ENCODE data around the gene CCDC27.

The CCDC27 gene

DNA sequence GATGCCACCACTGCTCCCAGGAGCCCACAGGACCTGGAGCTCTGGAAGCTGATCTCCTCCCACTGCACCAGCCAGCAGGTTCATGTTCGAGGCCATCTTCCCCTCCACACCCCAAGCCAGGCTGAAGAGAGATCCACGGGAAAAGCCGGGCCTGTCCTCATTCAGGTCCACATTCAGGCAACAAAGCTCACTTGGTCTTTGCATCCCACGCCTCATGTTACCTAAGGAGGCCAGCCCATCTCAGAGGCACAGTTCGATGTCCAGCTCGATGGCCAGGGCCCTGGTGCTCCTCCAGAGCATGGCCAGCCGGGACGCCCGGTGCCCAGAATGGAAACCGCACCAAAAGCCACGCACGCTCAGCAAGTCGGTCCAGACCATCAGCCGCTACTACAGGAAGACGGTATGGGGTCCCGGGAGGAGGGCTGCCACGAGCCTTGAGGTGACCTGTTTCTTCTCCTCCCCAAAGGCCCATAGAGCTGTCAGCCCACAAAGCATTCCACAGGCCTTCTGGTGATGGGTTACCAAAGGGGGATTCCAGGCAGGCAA lies at the start of gene CCDC27:
Gene CCDC27 (plus strand): TSS at position 51 of the 546 bp plus-strand sequence. CDS start 32 bp downstream, at position 83.
- H3K27ac ChIP-seq (ENCODE audit: low read length): no peak within 1 kb of the TSS
- no peaks in the 10 kb centered on the region for H3K27me3 ChIP-seq (ENCODE audit: low read depth, low read length)
- no peaks in the 10 kb centered on the region for H3K36me3 ChIP-seq (ENCODE audit: control insufficient read depth in 1 of 2, insufficient read depth in 2 of 2, low read length in 2 of 2)
- no peaks in the 10 kb centered on the region for H3K9me3 ChIP-seq (ENCODE audit: control insufficient read depth in 1 of 2, low read length in 2 of 2)
- no peak within 1 kb of the TSS for H3K4me3 ChIP-seq (ENCODE audit: low read depth in 1 of 2, low read length in 2 of 2)
- peaks cover 3 to 5% of the 10 kb centered on the region in 2 donors for H3K4me1 ChIP-seq (ENCODE audit: control insufficient read depth in 1 of 2, insufficient read depth in 2 of 2, low read length in 2 of 2)

GRCh38 chr1:3702528-3702927 lies 49.7 kb upstream of the CCDC27 start:
- H3K4me3 ChIP-seq (ENCODE audit: low read depth in 1 of 2, low read length in 2 of 2): no peak overlapping the region
- no peaks in the 10 kb centered on the region for H3K36me3 ChIP-seq (ENCODE audit: control insufficient read depth in 1 of 2, insufficient read depth in 2 of 2, low read length in 2 of 2)
- no peaks in the 10 kb centered on the region for H3K4me1 ChIP-seq (ENCODE audit: control insufficient read depth in 1 of 2, insufficient read depth in 2 of 2, low read length in 2 of 2)
- no peak overlapping the region for H3K27ac ChIP-seq (ENCODE audit: low read length)
- no peaks in the 10 kb centered on the region for H3K27me3 ChIP-seq (ENCODE audit: low read depth, low read length)
- H3K9me3 ChIP-seq (ENCODE audit: control insufficient read depth in 1 of 2, low read length in 2 of 2): no peaks in the 10 kb centered on the region

GRCh38 chr1:3702990-3703728 lies 49.1 kb upstream of the CCDC27 start:
- no peaks in the 10 kb centered on the region for H3K4me1 ChIP-seq (ENCODE audit: control insufficient read depth in 1 of 2, insufficient read depth in 2 of 2, low read length in 2 of 2)
- peaks cover 4% of the 10 kb centered on the region for H3K27me3 ChIP-seq (ENCODE audit: low read depth, low read length)
- H3K9me3 ChIP-seq (ENCODE audit: control insufficient read depth in 1 of 2, low read length in 2 of 2): no peaks in the 10 kb centered on the region
- H3K36me3 ChIP-seq (ENCODE audit: control insufficient read depth in 1 of 2, insufficient read depth in 2 of 2, low read length in 2 of 2): no peaks in the 10 kb centered on the region
- H3K4me3 ChIP-seq (ENCODE audit: low read depth in 1 of 2, low read length in 2 of 2): no peak overlapping the region
- H3K27ac ChIP-seq (ENCODE audit: low read length): no peak overlapping the region

- no peaks in the 10 kb centered on the region for H3K9me3 ChIP-seq (ENCODE audit: control insufficient read depth in 1 of 2, low read length in 2 of 2)
- H3K4me1 ChIP-seq (ENCODE audit: control insufficient read depth in 1 of 2, insufficient read depth in 2 of 2, low read length in 2 of 2): no peaks in the 10 kb centered on the region
- peaks cover 4% of the 10 kb centered on the region for H3K27me3 ChIP-seq (ENCODE audit: low read depth, low read length)
- no peak overlapping the region for H3K4me3 ChIP-seq (ENCODE audit: low read depth in 1 of 2, low read length in 2 of 2)
- H3K36me3 ChIP-seq (ENCODE audit: control insufficient read depth in 1 of 2, insufficient read depth in 2 of 2, low read length in 2 of 2): no peaks in the 10 kb centered on the region
- H3K27ac ChIP-seq (ENCODE audit: low read length): no peak overlapping the region
Observed at GRCh38 chr1:3703786-3704371, 48.4 kb upstream of the CCDC27 start.

GRCh38 chr1:3705341-3705950 lies 46.8 kb upstream of the CCDC27 start:
- H3K9me3 ChIP-seq (ENCODE audit: control insufficient read depth in 1 of 2, low read length in 2 of 2): no peaks in the 10 kb centered on the region
- no peaks in the 10 kb centered on the region for H3K36me3 ChIP-seq (ENCODE audit: control insufficient read depth in 1 of 2, insufficient read depth in 2 of 2, low read length in 2 of 2)
- H3K4me1 ChIP-seq (ENCODE audit: control insufficient read depth in 1 of 2, insufficient read depth in 2 of 2, low read length in 2 of 2): no peaks in the 10 kb centered on the region
- H3K27ac ChIP-seq (ENCODE audit: low read length): no peak overlapping the region
- no peak overlapping the region for H3K4me3 ChIP-seq (ENCODE audit: low read depth in 1 of 2, low read length in 2 of 2)
- H3K27me3 ChIP-seq (ENCODE audit: low read depth, low read length): peaks cover 7% of the 10 kb centered on the region

- no peaks in the 10 kb centered on the region for H3K9me3 ChIP-seq (ENCODE audit: control insufficient read depth in 1 of 2, low read length in 2 of 2)
- H3K27me3 ChIP-seq (ENCODE audit: low read depth, low read length): peaks cover 7% of the 10 kb centered on the region
- no peak overlapping the region for H3K4me3 ChIP-seq (ENCODE audit: low read depth in 1 of 2, low read length in 2 of 2)
- H3K4me1 ChIP-seq (ENCODE audit: control insufficient read depth in 1 of 2, insufficient read depth in 2 of 2, low read length in 2 of 2): no peaks in the 10 kb centered on the region
- no peaks in the 10 kb centered on the region for H3K36me3 ChIP-seq (ENCODE audit: control insufficient read depth in 1 of 2, insufficient read depth in 2 of 2, low read length in 2 of 2)
- no peak overlapping the region for H3K27ac ChIP-seq (ENCODE audit: low read length)
Observed at GRCh38 chr1:3706651-3707297, 45.5 kb upstream of the CCDC27 start.

DNA sequence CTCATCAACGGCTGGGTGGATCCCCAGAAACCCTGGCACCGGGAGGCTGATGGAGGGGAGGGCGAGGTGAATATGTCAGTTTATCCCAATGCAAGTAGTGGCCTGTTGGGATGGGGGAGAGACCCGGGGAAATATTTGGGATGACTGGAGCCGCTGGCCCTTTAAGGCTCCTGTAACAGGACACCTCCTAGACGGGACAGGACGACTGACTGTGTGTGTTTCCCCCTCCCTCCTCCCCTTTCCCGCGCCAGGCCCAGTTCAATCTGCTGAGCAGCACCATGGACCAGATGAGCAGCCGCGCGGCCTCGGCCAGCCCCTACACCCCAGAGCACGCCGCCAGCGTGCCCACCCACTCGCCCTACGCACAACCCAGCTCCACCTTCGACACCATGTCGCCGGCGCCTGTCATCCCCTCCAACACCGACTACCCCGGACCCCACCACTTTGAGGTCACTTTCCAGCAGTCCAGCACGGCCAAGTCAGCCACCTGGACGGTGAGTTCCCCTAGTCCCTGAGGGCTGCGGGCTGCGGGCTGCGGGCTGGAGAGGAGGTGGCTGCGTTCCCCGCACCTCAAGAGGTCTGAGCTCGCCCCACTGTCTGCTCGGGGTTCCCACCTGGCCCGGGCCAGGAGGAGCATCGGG lies 44.8 kb upstream of the CCDC27 start:
- Histone ChIP-seq H3K36me3 (ENCODE audit: control insufficient read depth in 1 of 2, insufficient read depth in 2 of 2, low read length in 2 of 2) (no peaks in the 10 kb centered on the region), H3K27me3 (ENCODE audit: low read depth, low read length) (peaks cover 7% of the 10 kb centered on the region), H3K27ac (ENCODE audit: low read length) (no peak overlapping the region), H3K4me1 (ENCODE audit: control insufficient read depth in 1 of 2, insufficient read depth in 2 of 2, low read length in 2 of 2) (no peaks in the 10 kb centered on the region), H3K9me3 (ENCODE audit: control insufficient read depth in 1 of 2, low read length in 2 of 2) (no peaks in the 10 kb centered on the region), H3K4me3 (ENCODE audit: low read depth in 1 of 2, low read length in 2 of 2) (no peak overlapping the region)

GRCh38 chr1:3707939-3708328 lies 44.3 kb upstream of the CCDC27 start:
- H3K27me3 ChIP-seq (ENCODE audit: low read depth, low read length): peaks cover 7% of the 10 kb centered on the region
- no peaks in the 10 kb centered on the region for H3K9me3 ChIP-seq (ENCODE audit: control insufficient read depth in 1 of 2, low read length in 2 of 2)
- no peaks in the 10 kb centered on the region for H3K4me1 ChIP-seq (ENCODE audit: control insufficient read depth in 1 of 2, insufficient read depth in 2 of 2, low read length in 2 of 2)
- H3K4me3 ChIP-seq (ENCODE audit: low read depth in 1 of 2, low read length in 2 of 2): no peak overlapping the region
- H3K36me3 ChIP-seq (ENCODE audit: control insufficient read depth in 1 of 2, insufficient read depth in 2 of 2, low read length in 2 of 2): no peaks in the 10 kb centered on the region
- no peak overlapping the region for H3K27ac ChIP-seq (ENCODE audit: low read length)

- no peak overlapping the region for H3K27ac ChIP-seq (ENCODE audit: low read length)
- no peaks in the 10 kb centered on the region for H3K9me3 ChIP-seq (ENCODE audit: control insufficient read depth in 1 of 2, low read length in 2 of 2)
- no peaks in the 10 kb centered on the region for H3K36me3 ChIP-seq (ENCODE audit: control insufficient read depth in 1 of 2, insufficient read depth in 2 of 2, low read length in 2 of 2)
- H3K4me3 ChIP-seq (ENCODE audit: low read depth in 1 of 2, low read length in 2 of 2): no peak overlapping the region
- peaks cover 7% of the 10 kb centered on the region for H3K27me3 ChIP-seq (ENCODE audit: low read depth, low read length)
- H3K4me1 ChIP-seq (ENCODE audit: control insufficient read depth in 1 of 2, insufficient read depth in 2 of 2, low read length in 2 of 2): no peaks in the 10 kb centered on the region
Observed at GRCh38 chr1:3708791-3709190, 43.5 kb upstream of the CCDC27 start.

- no peaks in the 10 kb centered on the region for H3K9me3 ChIP-seq (ENCODE audit: control insufficient read depth in 1 of 2, low read length in 2 of 2)
- no peaks in the 10 kb centered on the region for H3K36me3 ChIP-seq (ENCODE audit: control insufficient read depth in 1 of 2, insufficient read depth in 2 of 2, low read length in 2 of 2)
- peaks cover 0 to 3% of the 10 kb centered on the region in 2 donors for H3K4me1 ChIP-seq (ENCODE audit: control insufficient read depth in 1 of 2, insufficient read depth in 2 of 2, low read length in 2 of 2)
- no peak overlapping the region for H3K4me3 ChIP-seq (ENCODE audit: low read depth in 1 of 2, low read length in 2 of 2)
- H3K27ac ChIP-seq (ENCODE audit: low read length): no peak overlapping the region
- peaks cover 7% of the 10 kb centered on the region for H3K27me3 ChIP-seq (ENCODE audit: low read depth, low read length)
Observed at GRCh38 chr1:3710251-3710650, 42.0 kb upstream of the CCDC27 start.

DNA sequence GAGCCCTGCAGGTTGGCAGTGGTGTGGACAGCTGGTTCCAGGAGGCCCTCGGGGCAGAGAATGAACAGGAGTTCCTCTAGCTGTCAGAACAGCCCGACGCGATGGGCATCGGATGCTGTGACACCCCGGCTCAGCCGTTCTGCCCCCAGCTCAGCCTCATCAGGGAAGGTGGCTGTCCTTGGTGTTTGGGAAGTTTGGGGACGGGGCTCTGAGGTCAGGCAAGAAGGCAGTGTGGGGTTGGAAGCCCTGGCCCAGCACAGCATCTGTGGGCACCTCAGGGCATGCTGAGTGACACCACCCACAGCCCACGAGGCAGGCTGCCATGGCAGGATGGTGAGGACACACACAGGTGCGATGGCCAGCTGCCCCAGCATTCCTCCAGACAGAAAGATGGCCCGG lies 40.9 kb upstream of the CCDC27 start:
- no peak overlapping the region for H3K27ac ChIP-seq (ENCODE audit: low read length)
- H3K4me1 ChIP-seq (ENCODE audit: control insufficient read depth in 1 of 2, insufficient read depth in 2 of 2, low read length in 2 of 2): peaks cover 0 to 3% of the 10 kb centered on the region in 2 donors
- H3K4me3 ChIP-seq (ENCODE audit: low read depth in 1 of 2, low read length in 2 of 2): no peak overlapping the region
- peaks cover 7% of the 10 kb centered on the region for H3K27me3 ChIP-seq (ENCODE audit: low read depth, low read length)
- no peaks in the 10 kb centered on the region for H3K9me3 ChIP-seq (ENCODE audit: control insufficient read depth in 1 of 2, low read length in 2 of 2)
- no peaks in the 10 kb centered on the region for H3K36me3 ChIP-seq (ENCODE audit: control insufficient read depth in 1 of 2, insufficient read depth in 2 of 2, low read length in 2 of 2)

Data from muscle layer of duodenum (tissue), 2 donors.